Measurements from ENCODE around the gene HSH2D. TPM values are rescaled to one million over a fixed set of nuclear protein-coding genes. Genes with fewer than 3 reads are reported as not detected.

Gene HSH2D
- total RNA-seq, 6 experiments from 2014 or later, result 0.26 to 1.7 (median 0.48) TPM

- 55% methylated on average over 4 of the region's 10 CpGs for WGBS (ENCODE audit: insufficient coverage, low coverage, low lambda C conversion rate, missing lambda C conversion rate)
- intact Hi-C loops (cut with DNase I), result no loop called here
- no peaks in the 10 kb centered on the region for H3K9me3 ChIP-seq
- H3K4me1 ChIP-seq, result no peaks in the 10 kb centered on the region
- no peak overlapping the region for H3K27ac ChIP-seq
- ATAC-seq (no peak), DNase-seq (no peak)
- H3K36me3 ChIP-seq, result peaks cover 6 to 81% (median 49%) of the 10 kb centered on the region in 4 donors
- H3K27me3 ChIP-seq, result no peaks in the 10 kb centered on the region
- TF ChIP-seq POLR2A (IDR thresholded peaks at IDR 0.05), result no peak
- no peak for TF ChIP-seq CTCF (IDR thresholded peaks at IDR 0.05)
- H3K4me3 ChIP-seq, result no peak overlapping the region
Measured at GRCh38 chr19:16125737-16126495, 17.6 kb upstream of the HSH2D start.

- ATAC-seq (no peak), DNase-seq (no peak)
- Histone ChIP-seq H3K27me3 (no peaks in the 10 kb centered on the region), H3K36me3 (peaks cover 6 to 73% (median 41%) of the 10 kb centered on the region in 4 donors), H3K4me3 (no peak overlapping the region), H3K27ac (no peak overlapping the region), H3K9me3 (no peaks in the 10 kb centered on the region), H3K4me1 (no peaks in the 10 kb centered on the region)
- no peak for TF ChIP-seq POLR2A (IDR thresholded peaks at IDR 0.05)
- no peak for TF ChIP-seq CTCF (IDR thresholded peaks at IDR 0.05)
- 83% methylated on average over 8 of the region's 11 CpGs for WGBS (ENCODE audit: insufficient coverage, low coverage, low lambda C conversion rate, missing lambda C conversion rate)
- intact Hi-C loops (cut with DNase I), result no loop called here
Measured at GRCh38 chr19:16127080-16127479, 16.4 kb upstream of the HSH2D start.

- Histone ChIP-seq H3K27ac (no peak overlapping the region), H3K9me3 (no peaks in the 10 kb centered on the region), H3K4me1 (no peaks in the 10 kb centered on the region), H3K4me3 (no peak overlapping the region), H3K27me3 (no peaks in the 10 kb centered on the region), H3K36me3 (peaks cover 6 to 73% (median 38%) of the 10 kb centered on the region in 4 donors)
- TF ChIP-seq CTCF (IDR thresholded peaks at IDR 0.05) (no peak), POLR2A (IDR thresholded peaks at IDR 0.05) (no peak)
- ATAC-seq (no peak), DNase-seq (no peak)
- no CpG with 5 or more reads among the region's 21 CpGs for WGBS (ENCODE audit: insufficient coverage, low coverage, low lambda C conversion rate, missing lambda C conversion rate)
- intact Hi-C loops (cut with DNase I), result no loop called here
Measured at GRCh38 chr19:16127776-16128371, 15.6 kb upstream of the HSH2D start.

- TF ChIP-seq POLR2A (IDR thresholded peaks at IDR 0.05) (no peak), CTCF (IDR thresholded peaks at IDR 0.05) (no peak)
- Histone ChIP-seq H3K9me3 (no peaks in the 10 kb centered on the region), H3K4me1 (no peaks in the 10 kb centered on the region), H3K27ac (no peak overlapping the region), H3K36me3 (peaks cover 0 to 50% (median 28%) of the 10 kb centered on the region in 4 donors), H3K4me3 (no peak overlapping the region), H3K27me3 (no peaks in the 10 kb centered on the region)
- intact Hi-C loops (cut with DNase I), result no loop called here
- no peak for DNase-seq
- no peak for ATAC-seq
- 73% methylated on average over 3 of the region's 3 CpGs for WGBS (ENCODE audit: insufficient coverage, low coverage, low lambda C conversion rate, missing lambda C conversion rate)
Measured at GRCh38 chr19:16131648-16132047, 11.8 kb upstream of the HSH2D start.

Measured in right lobe of liver (tissue), 6 donors.